WTC11 (cell line): ENCODE measurements around the gene MDN1. TPM values are rescaled to one million over a fixed set of nuclear protein-coding genes. Genes with fewer than 3 reads are reported as not detected.
A peak's percentile ranks its signal among the peaks of the same experiment; 100 is the strongest.

Source experiments
- ATAC-seq: fragments of 200-7000 bp; cut with Tn5 transposase; 2 replicates; pipeline ENCODE4 v1.10.0; 2021; ENCODE audit warnings: mild to moderate bottlenecking, moderate library complexity
- CTCF ChIA-PET: fragments of 300-600 bp; sonication (Branson Sonifier 250); formaldehyde crosslinking; loops from one replicate; lab custom pipeline; 2021; ENCODE audit warnings: antibody characterized with exemption; lab: Charles Lee
- POLR2A ChIA-PET: fragments of 350-600 bp; sonication (Branson Sonifier 250); formaldehyde crosslinking; loops from one replicate; lab custom pipeline; 2021; ENCODE audit warnings: antibody characterized with exemption; lab: Charles Lee
- DNase-seq: peaks from one replicate; pipeline ENCODE4 v3.0.0; 2021; ENCODE audit warnings: low spot score
- H3K27ac Mint-ChIP-seq: 2 replicates; pipeline ENCODE4 v1.8.0; 2021; ENCODE audit warnings: mixed read lengths
- H3K27me3 Mint-ChIP-seq: 2 replicates; pipeline ENCODE4 v1.8.0; 2021; ENCODE audit warnings: low read depth, mild to moderate bottlenecking, moderate library complexity, mixed read lengths
- H3K36me3 Mint-ChIP-seq: 2 replicates; pipeline ENCODE4 v1.8.0; 2021; ENCODE audit warnings: mixed read lengths
- H3K4me1 Mint-ChIP-seq: 2 replicates; pipeline ENCODE4 v1.8.0; 2022; ENCODE audit warnings: mixed read lengths
- H3K4me3 Mint-ChIP-seq: 2 replicates; pipeline ENCODE4 v1.8.0; 2021; ENCODE audit warnings: mild to moderate bottlenecking, moderate library complexity, mixed read lengths
- H3K9me3 Mint-ChIP-seq: 2 replicates; pipeline ENCODE4 v1.8.0; 2021; ENCODE audit warnings: mixed read lengths
- ATF1 ChIP-seq: sonication (generic); formaldehyde crosslinking; IDR thresholded peaks from 2 replicates; pipeline ENCODE4 v1.8.1; 2023; ENCODE audit warnings: mild to moderate bottlenecking, moderate library complexity, missing genetic modification reagents
- CBFB ChIP-seq: sonication (generic); formaldehyde crosslinking; IDR thresholded peaks from 2 replicates; pipeline ENCODE4 v1.8.1; 2022; ENCODE audit warnings: mild to moderate bottlenecking, low read depth, missing genetic modification reagents
- E2F4 ChIP-seq: sonication (generic); formaldehyde crosslinking; IDR thresholded peaks from 2 replicates; pipeline ENCODE4 v1.8.1; 2022; ENCODE audit warnings: low read depth, mild to moderate bottlenecking, moderate library complexity, missing genetic modification reagents, borderline replicate concordance
- ETV6 ChIP-seq: sonication (generic); formaldehyde crosslinking; IDR thresholded peaks from 2 replicates; pipeline ENCODE4 v1.8.1; 2022; ENCODE audit warnings: mild to moderate bottlenecking, missing genetic modification reagents
- FOXK1 ChIP-seq: sonication (generic); formaldehyde crosslinking; IDR thresholded peaks from 2 replicates; pipeline ENCODE4 v1.8.0; 2022; ENCODE audit warnings: mild to moderate bottlenecking, moderate library complexity, missing genetic modification reagents
- FOXP1 ChIP-seq: sonication (generic); formaldehyde crosslinking; IDR thresholded peaks from 2 replicates; pipeline ENCODE4 v1.8.0; 2022; ENCODE audit warnings: missing genetic modification reagents, mild to moderate bottlenecking, moderate library complexity, borderline replicate concordance
- JUN ChIP-seq: sonication (generic); formaldehyde crosslinking; IDR thresholded peaks from 2 replicates; pipeline ENCODE4 v1.8.0; 2023; ENCODE audit warnings: mild to moderate bottlenecking, missing genetic modification reagents
- MLX ChIP-seq: sonication (generic); formaldehyde crosslinking; IDR thresholded peaks from 2 replicates; pipeline ENCODE4 v1.8.1; 2023; ENCODE audit warnings: mild to moderate bottlenecking, missing genetic modification reagents, moderate library complexity
- SMAD3 ChIP-seq: sonication (generic); formaldehyde crosslinking; IDR thresholded peaks from 2 replicates; pipeline ENCODE4 v1.8.0; 2022; ENCODE audit warnings: missing genetic modification reagents, mild to moderate bottlenecking, borderline replicate concordance
- SOX15 ChIP-seq: fragments of 250-450 bp; sonication (Bioruptor Pico); IDR thresholded peaks from 2 replicates; pipeline ENCODE4 v1.9.0; 2021; ENCODE audit warnings: mild to moderate bottlenecking
- SP1 ChIP-seq: sonication (generic); formaldehyde crosslinking; conservative IDR thresholded peaks from 2 replicates; pipeline ENCODE4 v1.8.1; 2022; ENCODE audit warnings: missing genetic modification reagents
- TEAD1 ChIP-seq: sonication (generic); formaldehyde crosslinking; IDR thresholded peaks from 2 replicates; pipeline ENCODE4 v1.8.0; 2022; ENCODE audit warnings: mild to moderate bottlenecking, missing genetic modification reagents
- TP53 ChIP-seq: sonication (generic); formaldehyde crosslinking; IDR thresholded peaks from 2 replicates; pipeline ENCODE4 v1.8.1; 2023; ENCODE audit warnings: mild to moderate bottlenecking, missing genetic modification reagents
- ZNF219 ChIP-seq: sonication (generic); formaldehyde crosslinking; IDR thresholded peaks from 2 replicates; pipeline ENCODE4 v1.8.0; 2023; ENCODE audit warnings: missing genetic modification reagents, mild to moderate bottlenecking, borderline replicate concordance
- ZNF416 ChIP-seq: fragments of 250-450 bp; sonication (Bioruptor Pico); IDR thresholded peaks from 2 replicates; pipeline ENCODE4 v1.9.0; 2021; ENCODE audit warnings: mild to moderate bottlenecking, inconsistent platforms
- ZNF532 ChIP-seq: fragments of 250-450 bp; sonication (Bioruptor Pico); IDR thresholded peaks from 2 replicates; pipeline ENCODE4 v1.9.0; 2021; ENCODE audit warnings: mild to moderate bottlenecking, borderline replicate concordance
- total RNA-seq: library from RNA; stranded (reverse); gene quantifications from 3 replicates; pipeline ENCODE4 v1.2.3, GENCODE V29; 2021
- TF ChIP-seq, protein P1 (sequence below): sonication (generic); formaldehyde crosslinking; IDR thresholded peaks from 2 replicates; pipeline ENCODE4 v1.8.0; 2022; ENCODE audit warnings: mild to moderate bottlenecking, missing genetic modification reagents
- TF ChIP-seq, protein P2 (sequence below): sonication (generic); formaldehyde crosslinking; IDR thresholded peaks from 2 replicates; pipeline ENCODE4 v1.8.1; 2023; ENCODE audit warnings: mild to moderate bottlenecking, missing genetic modification reagents, moderate library complexity
- TF ChIP-seq, protein P3 (sequence below): sonication (generic); formaldehyde crosslinking; IDR thresholded peaks from 2 replicates; pipeline ENCODE4 v1.8.0; 2022; ENCODE audit warnings: mild to moderate bottlenecking, missing genetic modification reagents
- TF ChIP-seq, protein P4 (sequence below): fragments of 250-450 bp; sonication (Bioruptor Pico); conservative IDR thresholded peaks from 2 replicates; pipeline ENCODE4 v1.9.0; 2021; ENCODE audit warnings: mild to moderate bottlenecking

Gene MDN1
- total RNA-seq, 1 experiment from 2014 or later: 195 TPM

GRCh38 chr6:89689732-89690131 is 129.9 kb downstream of the MDN1 start:
- peak overlapping the region; percentile 44 for H3K4me3 Mint-ChIP-seq
- peaks cover 67% of the 10 kb centered on the region for H3K4me1 Mint-ChIP-seq
- peaks cover 84% of the 10 kb centered on the region for H3K36me3 Mint-ChIP-seq
- peak; percentile 79 for ATAC-seq
- H3K27ac Mint-ChIP-seq: peak overlapping the region; percentile 99
- H3K9me3 Mint-ChIP-seq: no peaks in the 10 kb centered on the region
- CTCF ChIA-PET: no interaction called here
- H3K27me3 Mint-ChIP-seq: no peaks in the 10 kb centered on the region
- TF ChIP-seq, protein P1, sequence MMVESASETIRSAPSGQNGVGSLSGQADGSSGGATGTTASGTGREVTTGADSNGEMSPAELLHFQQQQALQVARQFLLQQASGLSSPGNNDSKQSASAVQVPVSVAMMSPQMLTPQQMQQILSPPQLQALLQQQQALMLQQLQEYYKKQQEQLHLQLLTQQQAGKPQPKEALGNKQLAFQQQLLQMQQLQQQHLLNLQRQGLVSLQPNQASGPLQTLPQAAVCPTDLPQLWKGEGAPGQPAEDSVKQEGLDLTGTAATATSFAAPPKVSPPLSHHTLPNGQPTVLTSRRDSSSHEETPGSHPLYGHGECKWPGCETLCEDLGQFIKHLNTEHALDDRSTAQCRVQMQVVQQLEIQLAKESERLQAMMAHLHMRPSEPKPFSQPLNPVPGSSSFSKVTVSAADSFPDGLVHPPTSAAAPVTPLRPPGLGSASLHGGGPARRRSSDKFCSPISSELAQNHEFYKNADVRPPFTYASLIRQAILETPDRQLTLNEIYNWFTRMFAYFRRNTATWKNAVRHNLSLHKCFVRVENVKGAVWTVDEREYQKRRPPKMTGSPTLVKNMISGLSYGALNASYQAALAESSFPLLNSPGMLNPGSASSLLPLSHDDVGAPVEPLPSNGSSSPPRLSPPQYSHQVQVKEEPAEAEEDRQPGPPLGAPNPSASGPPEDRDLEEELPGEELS (CRISPR knock-in tag): peak; percentile 90; the same call in 1 of the 2 replicates
- 0 out of 2 replicates have a peak, but pooled peaks have one; percentile 85 for TF ChIP-seq CBFB (CRISPR knock-in tag)
- TF ChIP-seq ZNF416: no peak
- TF ChIP-seq TEAD1 (CRISPR knock-in tag): peak; percentile 83; the same call in 1 of the 2 replicates
- TF ChIP-seq ETV6 (CRISPR knock-in tag): peak; percentile 76; the same call in 1 of the 2 replicates
- TF ChIP-seq SP1 (CRISPR knock-in tag): 0 out of 2 replicates have a peak, but pooled peaks have one; percentile 16
- 0 out of 2 replicates have a peak, but pooled peaks have one; percentile 53 for TF ChIP-seq SMAD3
- TF ChIP-seq TP53 (CRISPR knock-in tag): peak; percentile 58; the same call in 1 of the 2 replicates
- peak; percentile 87 for TF ChIP-seq FOXK1 (CRISPR knock-in tag)
- no peak for TF ChIP-seq ZNF219 (CRISPR knock-in tag)
- no peak for TF ChIP-seq JUN (CRISPR knock-in tag)
- TF ChIP-seq ATF1 (CRISPR knock-in tag): no peak
- POLR2A ChIA-PET: no interaction called here
- DNase-seq: peak; percentile 49

DNA sequence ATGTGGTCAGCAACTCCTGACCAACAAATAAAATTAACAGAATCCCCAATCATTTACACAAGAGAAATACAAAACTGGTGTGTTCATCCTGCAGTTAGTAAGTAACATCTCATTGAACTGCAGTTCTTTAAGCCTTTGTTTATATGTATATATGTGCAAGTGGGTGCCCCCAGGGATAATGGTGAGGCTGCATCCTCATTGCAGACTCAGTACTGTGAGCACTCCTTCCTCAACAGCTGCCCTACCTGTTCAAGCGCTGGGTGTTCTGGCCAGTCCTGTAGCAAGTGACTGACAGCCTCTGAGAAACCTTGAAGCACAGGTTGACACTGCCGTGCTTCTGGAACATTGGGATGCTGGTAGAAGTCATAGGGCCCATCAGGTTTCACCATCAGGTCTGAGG is 131.3 kb downstream of the MDN1 start:
- peak overlapping the region; percentile 99 for H3K27ac Mint-ChIP-seq
- POLR2A ChIA-PET: interaction anchor here (0.7 kb wide), 1 partner anchor 418 kb away, joined by 3 read pairs; no protein-coding TSS in a partner anchor
- TF ChIP-seq ZNF532 (CRISPR knock-in tag) (no peak), SMAD3 (0 out of 2 replicates have a peak, but pooled peaks have one; percentile 27)
- TF ChIP-seq, protein P2, sequence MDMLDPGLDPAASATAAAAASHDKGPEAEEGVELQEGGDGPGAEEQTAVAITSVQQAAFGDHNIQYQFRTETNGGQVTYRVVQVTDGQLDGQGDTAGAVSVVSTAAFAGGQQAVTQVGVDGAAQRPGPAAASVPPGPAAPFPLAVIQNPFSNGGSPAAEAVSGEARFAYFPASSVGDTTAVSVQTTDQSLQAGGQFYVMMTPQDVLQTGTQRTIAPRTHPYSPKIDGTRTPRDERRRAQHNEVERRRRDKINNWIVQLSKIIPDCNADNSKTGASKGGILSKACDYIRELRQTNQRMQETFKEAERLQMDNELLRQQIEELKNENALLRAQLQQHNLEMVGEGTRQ (CRISPR knock-in tag): no peak
- CTCF ChIA-PET: no interaction called here
- no peak overlapping the region for H3K4me3 Mint-ChIP-seq
- DNase-seq (no peak), ATAC-seq (no peak)
- H3K27me3 Mint-ChIP-seq: no peaks in the 10 kb centered on the region
- H3K36me3 Mint-ChIP-seq: peaks cover 82% of the 10 kb centered on the region
- H3K4me1 Mint-ChIP-seq: peaks cover 59% of the 10 kb centered on the region
- no peaks in the 10 kb centered on the region for H3K9me3 Mint-ChIP-seq

DNA sequence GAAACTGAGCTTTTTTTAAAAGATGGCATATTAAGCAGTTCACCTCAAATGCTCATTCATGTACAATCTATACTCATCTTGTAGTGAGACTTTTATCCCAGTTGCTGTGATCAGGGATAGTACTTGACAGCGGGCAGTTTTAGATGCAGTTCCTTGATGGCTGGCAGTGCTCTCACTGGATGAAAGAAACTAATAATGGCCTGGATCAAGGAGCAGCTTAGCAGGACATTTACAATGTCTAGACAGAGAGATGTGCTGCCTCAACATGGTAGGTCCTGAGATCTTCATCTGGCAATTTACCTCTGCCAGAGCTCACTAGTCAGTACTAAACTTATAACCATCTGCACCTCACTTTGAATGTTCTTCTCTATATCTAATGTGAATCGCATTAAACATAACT is 134.3 kb downstream of the MDN1 start:
- H3K4me1 Mint-ChIP-seq: peaks cover 35% of the 10 kb centered on the region
- H3K4me3 Mint-ChIP-seq: no peak overlapping the region
- H3K27ac Mint-ChIP-seq: peak overlapping the region; percentile 94
- no peak for DNase-seq
- H3K27me3 Mint-ChIP-seq: no peaks in the 10 kb centered on the region
- peaks cover 86% of the 10 kb centered on the region for H3K36me3 Mint-ChIP-seq
- no peaks in the 10 kb centered on the region for H3K9me3 Mint-ChIP-seq
- ChIA-PET POLR2A (no interaction called here), CTCF (no interaction called here)
- no peak for ATAC-seq
- TF ChIP-seq SOX15 (CRISPR knock-in tag) (no peak), E2F4 (CRISPR knock-in tag) (no peak), FOXP1 (CRISPR knock-in tag) (no peak), MLX (no peak), FOXK1 (CRISPR knock-in tag) (no peak)
- TF ChIP-seq, protein P3, sequence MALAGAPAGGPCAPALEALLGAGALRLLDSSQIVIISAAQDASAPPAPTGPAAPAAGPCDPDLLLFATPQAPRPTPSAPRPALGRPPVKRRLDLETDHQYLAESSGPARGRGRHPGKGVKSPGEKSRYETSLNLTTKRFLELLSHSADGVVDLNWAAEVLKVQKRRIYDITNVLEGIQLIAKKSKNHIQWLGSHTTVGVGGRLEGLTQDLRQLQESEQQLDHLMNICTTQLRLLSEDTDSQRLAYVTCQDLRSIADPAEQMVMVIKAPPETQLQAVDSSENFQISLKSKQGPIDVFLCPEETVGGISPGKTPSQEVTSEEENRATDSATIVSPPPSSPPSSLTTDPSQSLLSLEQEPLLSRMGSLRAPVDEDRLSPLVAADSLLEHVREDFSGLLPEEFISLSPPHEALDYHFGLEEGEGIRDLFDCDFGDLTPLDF: no peak
- TF ChIP-seq, protein P4, sequence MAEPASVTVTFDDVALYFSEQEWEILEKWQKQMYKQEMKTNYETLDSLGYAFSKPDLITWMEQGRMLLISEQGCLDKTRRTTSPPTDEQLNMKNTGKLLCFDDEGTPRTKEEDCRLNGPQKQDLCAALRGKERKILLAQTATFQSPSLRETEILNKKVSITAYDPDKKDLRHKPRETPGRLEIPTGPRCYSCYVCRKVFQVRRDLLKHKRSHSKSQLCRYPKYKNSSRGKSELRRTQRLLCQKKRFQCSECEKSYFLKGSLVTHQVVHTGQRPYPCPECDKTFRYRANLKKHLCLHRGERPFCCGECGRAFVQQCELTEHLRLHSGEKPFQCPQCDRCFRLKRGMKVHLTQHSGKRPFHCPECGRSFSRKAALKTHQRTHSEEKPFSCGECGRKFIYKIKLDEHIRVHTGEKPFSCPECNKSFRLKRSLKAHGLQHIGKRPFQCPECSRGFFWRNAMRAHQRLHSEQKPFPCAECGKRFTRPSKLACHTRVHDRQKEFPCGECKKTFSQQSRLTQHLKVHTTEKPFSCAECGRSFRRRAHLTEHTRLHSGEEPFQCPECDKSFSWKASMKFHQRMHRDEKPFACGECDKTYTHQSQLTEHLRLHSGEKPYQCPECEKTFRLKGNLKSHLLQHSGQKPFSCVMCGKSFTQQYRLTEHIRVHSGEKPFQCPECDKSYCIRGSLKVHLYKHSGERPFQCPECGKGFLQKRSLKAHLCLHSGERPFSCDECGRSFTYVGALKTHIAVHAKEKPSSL (CRISPR knock-in tag): no peak
